GM12801 (cell line): ENCODE measurements around the gene TC2N.

ENCODE experiments used
- TF ChIP-seq, protein P1 (sequence below): IDR thresholded peaks from one replicate; pipeline ENCODE4 v1.5.1; 2011; ENCODE audit warnings: control low read depth; ENCODE audit not compliant: insufficient read length; ENCODE audit errors: extremely low read depth

The TC2N gene

DNA sequence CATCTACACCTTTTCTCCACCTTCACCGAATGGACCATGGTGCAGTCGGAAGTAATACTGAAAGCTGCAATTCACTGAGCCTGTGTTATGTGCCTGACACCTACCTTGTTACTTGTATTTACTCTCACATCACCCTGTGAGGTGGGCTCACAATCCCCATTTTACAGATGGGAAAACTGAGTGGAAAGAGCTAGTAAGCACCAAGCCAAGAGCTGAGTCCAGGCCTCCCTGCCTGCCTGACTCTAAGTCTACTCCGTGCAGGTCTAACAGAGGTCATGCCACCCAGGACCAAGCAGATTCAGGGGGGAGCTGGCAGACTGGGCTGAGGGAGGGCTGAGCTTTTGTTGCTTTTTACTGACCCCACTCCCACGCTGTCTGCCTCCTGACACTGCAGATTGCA is 29.1 kb upstream of the TC2N start:
- TF ChIP-seq, protein P1, sequence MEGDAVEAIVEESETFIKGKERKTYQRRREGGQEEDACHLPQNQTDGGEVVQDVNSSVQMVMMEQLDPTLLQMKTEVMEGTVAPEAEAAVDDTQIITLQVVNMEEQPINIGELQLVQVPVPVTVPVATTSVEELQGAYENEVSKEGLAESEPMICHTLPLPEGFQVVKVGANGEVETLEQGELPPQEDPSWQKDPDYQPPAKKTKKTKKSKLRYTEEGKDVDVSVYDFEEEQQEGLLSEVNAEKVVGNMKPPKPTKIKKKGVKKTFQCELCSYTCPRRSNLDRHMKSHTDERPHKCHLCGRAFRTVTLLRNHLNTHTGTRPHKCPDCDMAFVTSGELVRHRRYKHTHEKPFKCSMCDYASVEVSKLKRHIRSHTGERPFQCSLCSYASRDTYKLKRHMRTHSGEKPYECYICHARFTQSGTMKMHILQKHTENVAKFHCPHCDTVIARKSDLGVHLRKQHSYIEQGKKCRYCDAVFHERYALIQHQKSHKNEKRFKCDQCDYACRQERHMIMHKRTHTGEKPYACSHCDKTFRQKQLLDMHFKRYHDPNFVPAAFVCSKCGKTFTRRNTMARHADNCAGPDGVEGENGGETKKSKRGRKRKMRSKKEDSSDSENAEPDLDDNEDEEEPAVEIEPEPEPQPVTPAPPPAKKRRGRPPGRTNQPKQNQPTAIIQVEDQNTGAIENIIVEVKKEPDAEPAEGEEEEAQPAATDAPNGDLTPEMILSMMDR: no peak

DNA sequence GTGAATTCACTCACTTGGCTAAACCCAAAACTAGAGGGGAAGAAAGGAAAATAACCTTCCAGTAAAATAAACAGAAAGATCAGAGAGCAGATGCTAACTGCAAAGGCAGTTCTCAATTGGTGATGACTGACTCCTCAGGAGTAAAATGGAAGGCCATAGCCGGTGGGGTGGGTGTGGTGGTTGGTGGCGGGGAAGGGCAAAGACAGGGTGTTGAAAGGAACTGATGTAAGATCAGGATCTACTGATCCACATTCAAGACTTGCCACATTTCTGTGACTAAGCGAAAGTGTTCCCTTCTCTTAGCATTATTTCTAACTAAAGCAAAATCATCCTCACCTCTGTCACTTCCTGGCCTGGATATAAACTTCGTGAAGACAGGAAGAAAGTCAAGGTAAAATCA is 26.3 kb upstream of the TC2N start:
- TF ChIP-seq, protein P1: no peak

DNA sequence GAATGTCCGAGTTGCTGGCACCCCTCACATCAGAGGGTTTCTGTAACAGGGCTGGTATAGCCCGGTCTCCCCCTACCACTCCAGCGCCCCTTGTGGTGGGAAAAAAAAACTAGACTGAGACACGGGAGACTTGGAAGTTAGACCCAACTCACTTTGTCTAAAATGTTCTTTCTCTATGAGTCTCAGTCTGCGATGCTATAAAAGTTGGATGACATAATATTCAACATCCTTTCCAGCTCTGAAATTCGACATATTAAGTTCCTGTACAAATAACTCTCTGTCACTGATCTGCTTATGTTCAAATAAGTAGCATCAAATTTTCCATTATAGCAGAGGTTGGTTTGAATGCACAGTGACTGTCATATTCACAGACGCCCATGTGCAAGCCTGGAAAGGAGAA is 25.7 kb upstream of the TC2N start:
- TF ChIP-seq, protein P1: no peak

DNA sequence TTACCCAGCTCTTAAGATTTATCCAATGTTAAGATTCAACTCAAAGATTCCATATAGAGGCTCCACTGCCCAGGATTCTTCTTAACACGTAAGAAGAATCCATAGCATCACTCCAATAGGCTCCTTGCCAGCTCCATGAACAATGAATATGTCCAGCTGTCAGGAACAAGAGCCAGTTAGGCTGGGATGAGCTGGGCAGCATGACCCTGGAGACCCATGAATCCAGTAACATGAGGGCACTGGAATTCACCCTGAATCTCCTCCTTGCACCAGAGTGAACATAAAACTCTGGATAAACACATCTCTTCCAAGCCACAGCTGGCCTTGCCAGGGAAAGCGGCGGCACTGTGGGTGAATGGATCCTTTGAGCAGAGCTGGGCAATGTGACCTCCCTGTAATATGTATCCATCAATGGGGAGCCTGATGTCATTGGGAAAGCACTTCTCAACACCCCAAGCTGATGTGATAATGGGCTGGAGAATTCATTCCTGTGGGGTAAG is 24.4 kb upstream of the TC2N start:
- TF ChIP-seq, protein P1: no peak

DNA sequence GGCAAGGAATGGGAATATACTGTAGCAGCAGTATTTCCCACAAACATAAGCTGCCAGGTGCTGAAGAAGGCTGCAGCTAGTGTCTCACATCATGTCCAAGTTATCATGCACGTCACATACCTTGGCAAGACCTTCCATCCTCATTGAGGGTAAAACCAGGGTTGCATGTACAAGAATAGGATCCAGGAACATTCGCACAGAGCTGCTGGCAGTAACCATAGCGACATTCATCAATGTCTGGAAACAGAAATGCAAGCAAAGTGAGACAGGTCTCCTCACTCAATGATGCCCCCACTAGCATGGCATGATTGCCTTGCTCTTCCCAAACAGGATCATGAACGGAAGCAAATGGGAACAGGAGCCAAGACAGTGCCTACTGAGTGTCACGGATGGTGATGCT is 23.8 kb upstream of the TC2N start:
- TF ChIP-seq, protein P1: no peak

DNA sequence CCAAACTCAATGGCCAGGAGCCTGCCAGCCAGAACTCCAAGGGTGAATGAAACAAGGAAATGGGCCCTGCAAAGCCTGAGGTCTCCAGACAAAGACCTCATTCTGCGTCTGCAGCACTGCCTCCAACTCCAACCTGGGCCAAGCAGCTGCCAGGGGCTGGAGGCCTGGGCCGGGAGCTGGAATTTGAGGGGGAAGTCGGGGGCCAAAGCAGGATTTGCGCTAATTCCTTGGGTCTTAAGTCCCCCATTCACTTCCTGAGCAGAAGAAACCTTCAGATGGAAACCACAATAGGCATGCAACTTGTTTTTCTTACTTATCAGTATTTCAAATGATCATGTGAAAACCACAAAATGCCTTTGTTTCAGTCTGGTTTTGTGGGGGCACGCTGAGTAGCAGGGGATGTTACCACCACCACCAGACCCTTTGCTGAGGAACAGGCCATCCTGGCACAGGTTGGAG is 23.0 kb upstream of the TC2N start:
- TF ChIP-seq, protein P1: no peak

DNA sequence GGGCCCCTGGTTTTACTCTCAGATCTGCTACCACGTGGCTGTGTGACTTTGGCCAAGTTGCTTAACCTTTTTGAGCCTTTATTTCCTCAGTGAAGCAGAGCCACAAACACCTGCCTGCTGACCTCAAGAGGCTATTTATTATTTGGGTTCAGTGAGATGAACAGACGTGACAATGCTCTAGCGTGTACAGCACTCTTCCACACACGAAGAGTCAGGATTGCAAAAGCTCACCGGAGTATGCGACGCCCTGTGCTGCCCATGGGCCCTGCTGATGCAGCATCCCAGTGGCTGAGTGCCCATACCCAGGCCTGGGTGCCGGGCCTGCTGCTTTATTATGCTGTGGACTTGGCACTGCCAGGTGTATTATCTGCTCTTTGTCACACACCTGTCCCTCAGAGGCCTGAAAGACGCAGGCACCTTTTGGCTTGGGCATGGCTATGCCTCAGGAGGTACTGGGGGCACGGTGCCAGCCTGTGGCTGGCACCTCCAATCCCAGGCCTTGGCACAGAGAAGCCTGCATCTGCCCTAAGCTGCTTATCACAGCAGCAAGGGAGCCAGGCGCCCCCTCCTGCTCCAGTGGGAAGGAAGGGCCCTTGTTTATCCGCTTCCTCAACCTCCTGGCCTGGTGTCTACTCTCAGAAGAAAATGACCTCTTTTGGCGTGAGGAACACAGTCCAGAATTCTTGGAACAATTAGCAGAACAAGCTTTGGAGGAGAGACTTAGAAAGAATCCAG is 22.3 kb upstream of the TC2N start:
- TF ChIP-seq, protein P1: no peak
